Endothelial cell of umbilical vein (primary cell): ENCODE measurements around the gene PEX5L. TPM values are rescaled to one million over a fixed set of nuclear protein-coding genes. Genes with fewer than 3 reads are reported as not detected.

Source experiments
- BruUV-seq: library from RNA; stranded (reverse); fragments of 400-500 nt; replicated peaks from 2 replicates; lab custom pipeline; 2021; lab: Mats Ljungman, UMichigan
- CTCF ChIA-PET: fragments of 300-600, 350-600 bp; sonication (Branson Sonifier 250); formaldehyde crosslinking; loops from one replicate; lab custom pipeline; 2021; ENCODE audit warnings: antibody characterized with exemption, inconsistent platforms; lab: Charles Lee
- POLR2A ChIA-PET: fragments of 300-600, 350-600 bp; sonication (Branson Sonifier 250); formaldehyde crosslinking; loops from one replicate; lab custom pipeline; 2021; ENCODE audit warnings: antibody characterized with exemption, inconsistent platforms; lab: Charles Lee
- DNase-seq: peaks from one replicate; pipeline ENCODE4 v3.0.0-alpha.2; 2011; ENCODE audit warnings: low read depth, low spot score
- FAIRE-seq: peaks from 2 replicates; lab custom pipeline; 2011; peaks lifted over from hg19 to GRCh38; lab: Jason Lieb, UNC
- H2AFZ ChIP-seq: 2 replicates; pipeline ENCODE4 v1.6.0; 2012; ENCODE audit warnings: low read depth, low read length, control low read depth, inconsistent platforms
- H3K27ac ChIP-seq: 2 replicates; pipeline ENCODE4 v1.5.1; 2011; ENCODE audit warnings: low read depth, mild to moderate bottlenecking, control low read depth, low read length, moderate library complexity; ENCODE audit not compliant: insufficient read depth
- H3K27me3 ChIP-seq, 2 experiments: 2 replicates each; pipeline versions ENCODE4 v1.6.0 to v1.6.1; 2011; ENCODE audit warnings: low read length in 2 of 2, mixed read lengths in 1 of 2; ENCODE audit not compliant: control insufficient read depth in 2 of 2, insufficient read depth in 2 of 2
- H3K36me3 ChIP-seq, 2 experiments: 2 replicates in 1 of 2; 3 replicates in 1 of 2; pipeline ENCODE4 v1.5.1; 2011; ENCODE audit warnings: low read length in 2 of 2, mild to moderate bottlenecking in 1 of 2, moderate library complexity in 1 of 2; ENCODE audit not compliant: control insufficient read depth in 2 of 2, insufficient read depth in 2 of 2; ENCODE audit errors: extremely low read depth in 1 of 2
- H3K4me1 ChIP-seq: 3 replicates; pipeline ENCODE4 v1.5.1; 2011; ENCODE audit warnings: mild to moderate bottlenecking, low read length; ENCODE audit not compliant: control insufficient read depth, insufficient read depth; ENCODE audit errors: extremely low read depth
- H3K4me2 ChIP-seq: 2 replicates; pipeline ENCODE4 v1.6.1; 2011; ENCODE audit warnings: low read length, control low read depth, mixed read lengths; ENCODE audit not compliant: insufficient read depth
- H3K4me3 ChIP-seq, 3 experiments: fragments of 200-600 bp in 1 of 3; sonication (generic), shearing (Covaris generic) in 1 of 3; replicated peaks in 1 of 3; 2 replicates each; pipeline ENCODE4 v1.5.1; 2011 to 2016; ENCODE audit warnings: control low read depth in 3 of 3, low read length in 3 of 3, mild to moderate bottlenecking in 2 of 3, inconsistent platforms in 1 of 3, low read depth in 1 of 3, moderate library complexity in 1 of 3; ENCODE audit not compliant: insufficient read depth in 1 of 3
- H3K79me2 ChIP-seq: 2 replicates; pipeline ENCODE4 v1.6.0; 2012; ENCODE audit warnings: low read length, inconsistent platforms; ENCODE audit not compliant: control insufficient read depth, insufficient read depth
- H3K9ac ChIP-seq: replicated peaks from 2 replicates; pipeline ENCODE3; 2011; ENCODE audit warnings: low read length, control low read depth; ENCODE audit not compliant: insufficient read depth; ENCODE audit errors: extremely low read depth
- H3K9me1 ChIP-seq: replicated peaks from 3 replicates; pipeline ENCODE4 v1.6.0; 2011; ENCODE audit warnings: mild to moderate bottlenecking, low read length; ENCODE audit not compliant: control insufficient read depth, insufficient read depth; ENCODE audit errors: extremely low read depth
- H3K9me3 ChIP-seq: replicated peaks from 2 replicates; pipeline ENCODE4 v1.5.1; 2012; ENCODE audit warnings: low read length, inconsistent platforms; ENCODE audit not compliant: control insufficient read depth, insufficient read depth
- H4K20me1 ChIP-seq: replicated peaks from 2 replicates; pipeline ENCODE3; 2011; ENCODE audit warnings: mild to moderate bottlenecking, low read length; ENCODE audit not compliant: control insufficient read depth, insufficient read depth; ENCODE audit errors: extremely low read depth
- CTCF ChIP-seq, 2 donors: IDR thresholded peaks; 1 replicate in 1 of 2; 2 replicates in 1 of 2; pipeline ENCODE4 v1.5.1; 2011; ENCODE audit warnings: low read length in 2 of 2, mild to moderate bottlenecking in 2 of 2, moderate library complexity in 2 of 2, control low read depth in 1 of 2, inconsistent platforms in 1 of 2, low read depth in 1 of 2; ENCODE audit not compliant: insufficient read depth in 1 of 2; ENCODE audit errors: extremely low read depth in 1 of 2
- EZH2 ChIP-seq: IDR thresholded peaks from 2 replicates; pipeline ENCODE4 v1.6.1; 2012; ENCODE audit warnings: borderline replicate concordance, low read depth, mild to moderate bottlenecking, moderate library complexity, low read length, inconsistent platforms; ENCODE audit not compliant: severe bottlenecking
- FOS ChIP-seq: IDR thresholded peaks from 2 replicates; pipeline ENCODE4 v1.6.1; 2011; ENCODE audit warnings: mild to moderate bottlenecking, low read length, moderate library complexity, borderline replicate concordance; ENCODE audit not compliant: insufficient read depth
- GATA2 ChIP-seq: IDR thresholded peaks from 2 replicates; pipeline ENCODE4 v1.7.0; 2011; ENCODE audit warnings: low read depth, mild to moderate bottlenecking, moderate library complexity, mixed read lengths, low read length; ENCODE audit not compliant: insufficient read length, insufficient read depth
- JUN ChIP-seq: IDR thresholded peaks from 2 replicates; pipeline ENCODE4 v1.6.1; 2011; ENCODE audit warnings: borderline replicate concordance, low read depth; ENCODE audit not compliant: insufficient read length, insufficient read depth
- MAX ChIP-seq: IDR thresholded peaks from 2 replicates; pipeline ENCODE4 v1.6.1; 2011; ENCODE audit not compliant: insufficient read depth, insufficient read length
- MYC ChIP-seq: IDR thresholded peaks from one replicate; pipeline ENCODE4 v1.6.1; 2011; ENCODE audit warnings: mild to moderate bottlenecking, low read depth, low read length
- POLR2A ChIP-seq: IDR thresholded peaks from 2 replicates; pipeline ENCODE4 v1.6.1; 2012; ENCODE audit warnings: low read depth, mild to moderate bottlenecking, control low read depth, low read length
- POLR2AphosphoS5 ChIP-seq: IDR thresholded peaks from 2 replicates; pipeline ENCODE4 v1.6.1; 2012; ENCODE audit warnings: low read depth, mild to moderate bottlenecking, control low read depth, low read length, moderate library complexity; ENCODE audit not compliant: insufficient read depth
- dilution Hi-C: fragments of 300-500 bp; cut with MboI; formaldehyde crosslinking; loops from one replicate; pipeline ENCODE4 v1.15.0; 2019; ENCODE audit warnings: low sequenced_read_pairs; ENCODE audit not compliant: extremely low pct_ligation_motif_present
- intact Hi-C: fragments of 100-400 bp; cut with micrococcal nuclease; formaldehyde crosslinking; loops from one replicate; pipeline ENCODE4 v1.10.0; 2022
- polyA plus RNA-seq, 4 experiments: library from polyadenylated mRNA; depleted of rRNA in 3 of 4; stranded (reverse) in 3 of 4; unstranded in 1 of 4; fragments of >200 nt; gene quantifications; 2 replicates each; pipeline versions ENCODE4 v1.2.1 to v1.2.3, GENCODE V29; 2011 to 2012; ENCODE audit warnings: missing spikeins in 1 of 4
- total RNA-seq: library from RNA; stranded (reverse); gene quantifications from 2 replicates; pipeline ENCODE4 v1.2.3, GENCODE V29; 2021

The PEX5L gene
- total and polyA plus RNA-seq, 2 donors (not counting 3 experiments of a cell fraction or from before 2014, with no cell fraction given) = not detected

GRCh38 chr3:179981646-179982045 lies 55.1 kb downstream of the PEX5L start:
- no peaks in the 10 kb centered on the region for H3K27me3 ChIP-seq
- dilution Hi-C loops = no loop called here
- TF ChIP-seq GATA2 (no peak), POLR2AphosphoS5 (no peak), MAX (no peak), CTCF (IDR thresholded peaks at IDR 0.05; ENCODE audit: extremely low read depth in 1 of 2, insufficient read depth in 1 of 2, low read depth in 1 of 2, low read length in 2 of 2) (no peak), POLR2A (no peak), JUN (no peak), MYC (no peak), EZH2 (no peak), FOS (no peak)

More at GRCh38 chr3:179981646-179982045, 55.1 kb downstream of the PEX5L start:
- intact Hi-C loops = no loop called here
- no peaks in the 10 kb centered on the region for H3K36me3 ChIP-seq
- CTCF ChIA-PET = no interaction called here
- no peak overlapping the region for H3K27ac ChIP-seq
- H3K4me2 ChIP-seq = no peak overlapping the region
- no TSS peak for BruUV-seq
- DNase-seq (no peak), FAIRE-seq (no peak)
- no peaks in the 10 kb centered on the region for H3K9me3 ChIP-seq
- H4K20me1 ChIP-seq = no peaks in the 10 kb centered on the region
- no peaks in the 10 kb centered on the region for H3K79me2 ChIP-seq
- H3K4me1 ChIP-seq = no peaks in the 10 kb centered on the region
- POLR2A ChIA-PET = no interaction called here
- H2AFZ ChIP-seq = no peak overlapping the region
- no peak overlapping the region for H3K9ac ChIP-seq
- H3K9me1 ChIP-seq = no peaks in the 10 kb centered on the region
- H3K4me3 ChIP-seq = no peak overlapping the region
